HG02678 (cell line): ENCODE measurements around the gene WWOX.

ENCODE experiments used
- ATAC-seq: cut with Tn5 transposase; IDR thresholded peaks from one replicate; pipeline ENCODE4 v1.9.1; 2021; ENCODE audit warnings: mild to moderate bottlenecking, moderate library complexity; ENCODE audit not compliant: unreplicated experiment

The WWOX gene

GRCh38 chr16:79131321-79132075, 1032.0 kb downstream of the WWOX start:
- ATAC-seq = no peak

- no peak for ATAC-seq
These were observed 1033.2 kb downstream of the WWOX start for GRCh38 chr16:79132701-79133100.

- no peak for ATAC-seq
These were observed 1034.8 kb downstream of the WWOX start for GRCh38 chr16:79134300-79134699.

- no peak for ATAC-seq
These were observed 1037.5 kb downstream of the WWOX start for GRCh38 chr16:79136955-79137354.

- ATAC-seq = no peak
These were observed 1038.0 kb downstream of the WWOX start for GRCh38 chr16:79137426-79137939.

GRCh38 chr16:79139799-79140198, 1040.3 kb downstream of the WWOX start:
- no peak for ATAC-seq

GRCh38 chr16:79143026-79143425, 1043.6 kb downstream of the WWOX start:
- ATAC-seq = no peak

DNA sequence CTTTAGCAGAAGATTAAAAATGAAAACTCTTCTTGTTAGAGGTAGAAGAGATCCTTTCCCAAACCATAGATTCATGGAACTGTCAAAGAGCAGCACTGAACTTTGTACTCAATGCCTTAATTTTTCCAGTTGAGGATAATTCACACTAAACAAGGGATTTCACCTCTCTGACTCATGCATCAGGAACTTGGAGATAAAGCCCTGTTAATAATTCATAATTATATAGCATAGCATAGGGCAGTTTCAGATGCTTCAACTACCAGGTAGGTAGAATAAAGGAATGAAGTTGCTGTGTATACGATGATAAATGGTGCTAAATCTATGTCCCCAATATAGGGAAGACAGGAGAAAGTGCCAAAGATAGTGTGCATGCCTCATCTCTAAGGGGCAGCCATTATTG, 1050.7 kb downstream of the WWOX start:
- ATAC-seq = no peak

DNA sequence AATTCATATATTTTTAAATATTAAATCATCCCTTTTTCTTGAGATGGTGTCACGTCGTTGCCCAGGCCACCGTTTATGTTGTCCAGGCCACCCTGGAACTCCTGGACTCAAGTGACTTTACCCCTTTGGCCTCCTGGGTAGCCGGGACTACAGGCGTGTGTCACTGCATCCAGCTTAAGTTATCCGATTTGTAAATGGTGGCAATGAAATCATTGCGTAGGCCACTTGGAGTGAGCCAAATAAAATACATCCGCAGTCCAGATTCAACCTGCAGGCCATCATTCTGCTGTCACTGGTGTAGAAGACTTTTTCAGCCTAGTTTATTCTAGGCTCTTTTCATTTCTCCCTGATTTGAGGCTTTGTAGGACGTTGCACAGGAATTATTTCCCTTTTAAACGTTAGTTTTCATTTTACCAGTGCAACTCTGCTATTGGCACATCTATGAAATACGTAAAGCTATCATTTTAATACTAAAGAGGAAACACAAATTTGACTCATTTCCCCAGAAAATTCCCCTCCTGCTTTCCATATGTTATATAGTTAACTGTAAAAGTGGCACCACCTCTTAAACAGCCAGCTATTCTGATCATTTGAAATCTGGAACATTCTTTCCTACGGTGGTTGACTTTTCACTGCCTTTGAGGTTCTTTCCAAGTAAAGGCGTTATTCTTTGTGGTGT, 1051.3 kb downstream of the WWOX start:
- ATAC-seq = no peak

DNA sequence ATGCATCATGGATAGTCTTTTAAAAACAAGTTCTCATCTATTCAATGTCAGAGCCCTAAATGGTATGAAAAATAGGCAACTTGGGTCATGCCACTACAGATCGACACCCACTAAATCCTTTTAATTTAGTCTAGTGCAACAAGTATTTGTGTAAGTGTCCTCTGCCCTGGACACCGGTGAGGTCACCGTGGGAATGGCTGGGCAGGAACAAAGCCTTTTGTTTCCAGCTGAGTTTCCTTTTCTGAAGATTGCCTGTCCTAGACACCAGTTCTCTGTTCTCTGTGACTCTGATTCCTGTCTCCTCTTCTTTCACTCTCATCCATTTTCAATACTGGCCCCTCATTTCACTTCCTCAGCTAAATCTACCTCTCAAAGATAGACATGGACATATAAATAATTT, 1054.6 kb downstream of the WWOX start:
- ATAC-seq = no peak

DNA sequence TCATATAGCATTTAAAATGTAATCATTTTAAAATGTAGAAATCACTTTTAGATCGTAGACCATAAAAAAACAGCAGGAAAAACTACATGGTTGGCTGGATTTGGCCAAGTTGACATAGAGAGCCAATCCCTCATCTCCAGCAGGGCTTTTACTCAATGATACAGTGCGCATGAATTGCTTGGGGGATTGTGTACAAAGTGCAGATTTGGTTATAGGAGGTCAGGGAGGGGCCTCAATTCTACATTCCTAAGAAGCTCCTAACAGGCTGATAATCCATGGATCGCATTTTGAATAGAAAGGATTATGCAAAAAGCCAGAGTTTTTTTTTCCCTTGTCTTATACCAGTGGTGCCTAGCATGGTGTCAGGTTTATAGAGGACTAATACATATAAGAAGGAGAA, 1056.0 kb downstream of the WWOX start:
- no peak for ATAC-seq

- no peak for ATAC-seq
These were observed 1056.5 kb downstream of the WWOX start for GRCh38 chr16:79155904-79156303.

- ATAC-seq = no peak
These were observed 1057.3 kb downstream of the WWOX start for GRCh38 chr16:79156761-79157160.

DNA sequence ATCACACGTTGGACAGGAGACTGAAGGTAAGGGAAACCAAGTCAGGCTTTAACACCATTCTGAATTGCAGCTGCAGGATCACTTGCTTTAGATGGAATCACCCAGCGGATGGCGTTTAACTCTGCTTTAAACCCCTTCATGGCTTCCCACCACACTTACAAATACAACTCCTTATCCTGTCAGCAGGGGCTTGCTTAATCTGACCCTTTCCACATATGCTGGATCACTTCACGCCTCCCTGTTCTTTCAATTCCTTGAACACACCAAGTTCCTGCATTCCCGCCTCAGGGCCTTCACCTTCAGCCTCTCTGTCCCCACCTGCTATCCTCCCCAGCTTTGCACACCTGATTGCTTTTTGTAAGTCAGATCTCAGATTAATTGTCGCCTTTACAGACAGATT, 1058.9 kb downstream of the WWOX start:
- ATAC-seq = no peak

DNA sequence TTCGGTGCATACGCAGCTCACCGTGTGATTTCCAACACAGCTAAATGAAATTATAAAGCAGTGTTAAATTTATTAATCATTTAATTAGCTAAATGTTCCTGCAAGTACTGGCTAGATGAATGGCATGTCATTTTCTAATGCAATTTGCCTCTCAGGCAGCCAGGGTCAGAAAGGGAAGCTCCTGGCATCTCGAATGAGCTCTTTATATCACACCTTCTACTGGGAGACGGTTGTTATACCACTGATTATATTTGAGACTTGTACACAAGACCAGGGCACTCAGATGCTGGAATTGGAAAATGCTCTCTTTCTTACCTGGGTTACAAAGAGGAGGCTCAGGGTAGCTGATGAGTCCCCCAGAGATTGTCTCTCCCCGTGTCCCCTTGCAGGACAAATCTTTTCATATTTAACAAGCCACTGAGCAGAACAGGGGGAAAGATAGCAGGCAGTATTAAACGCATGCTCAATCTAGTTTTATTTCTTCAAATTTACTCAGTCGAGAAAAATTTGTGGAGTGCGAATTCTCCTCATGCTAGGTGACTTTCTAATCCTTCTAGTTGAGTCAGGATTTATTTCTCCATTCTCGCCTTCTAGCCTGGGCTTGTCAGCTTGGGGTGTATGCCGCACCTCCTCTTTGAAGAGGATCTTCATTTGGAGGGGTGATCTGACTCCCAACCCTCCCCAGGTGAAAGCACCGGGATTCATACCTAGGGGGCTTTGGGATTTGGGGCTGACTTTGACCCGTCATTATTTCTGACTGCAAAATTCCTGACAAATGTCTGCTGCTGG, 1060.0 kb downstream of the WWOX start:
- ATAC-seq = no peak

- ATAC-seq = no peak
These were observed 1063.5 kb downstream of the WWOX start for GRCh38 chr16:79162977-79163376.

GRCh38 chr16:79163691-79164387, 1064.4 kb downstream of the WWOX start:
- no peak for ATAC-seq

- ATAC-seq = no peak
These were observed 1065.0 kb downstream of the WWOX start for GRCh38 chr16:79164388-79164995.

DNA sequence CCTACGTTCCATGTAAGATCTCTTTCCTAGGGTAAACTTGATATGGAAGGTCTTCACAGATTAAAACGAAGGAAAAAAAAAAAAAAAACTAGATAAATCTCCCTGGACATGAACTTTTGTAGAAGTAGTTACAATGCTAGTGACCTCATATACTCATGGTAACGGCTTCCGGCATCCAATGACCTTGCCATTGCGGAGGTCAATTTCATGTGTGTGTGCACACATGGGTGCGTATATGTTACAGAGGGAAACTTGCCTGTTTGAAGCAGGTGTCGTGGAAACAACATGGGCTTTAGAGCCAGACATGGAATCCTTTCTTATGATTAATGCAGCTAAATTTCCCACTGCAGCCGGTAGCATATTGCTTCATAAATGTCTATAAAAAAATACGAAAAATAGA, 1065.6 kb downstream of the WWOX start:
- ATAC-seq = no peak

- ATAC-seq = no peak
These were observed 1066.1 kb downstream of the WWOX start for GRCh38 chr16:79165506-79165905.

DNA sequence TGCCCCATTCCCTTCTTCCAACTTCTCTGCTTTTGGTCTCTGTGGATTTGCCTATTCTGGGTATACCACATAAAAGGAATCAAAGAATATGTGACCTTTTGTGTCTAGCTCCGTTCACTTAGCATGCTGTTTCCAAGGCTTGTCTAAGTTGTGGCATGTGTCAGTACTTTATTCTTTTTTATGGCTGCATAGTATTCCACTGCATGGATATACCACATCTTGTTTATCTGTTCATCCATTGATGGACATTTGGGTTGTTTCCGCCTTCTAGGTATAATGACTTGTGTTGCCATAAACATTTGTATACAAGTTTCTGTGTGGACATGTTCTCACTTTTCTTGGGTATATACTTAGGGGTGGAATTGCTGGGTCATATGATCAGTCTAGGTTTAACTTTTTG, 1068.4 kb downstream of the WWOX start:
- no peak for ATAC-seq
